HL-60 (cell line): Measurements from ENCODE around the gene SMC4.
A peak's percentile ranks its signal among the peaks of the same experiment; 100 is the strongest.

Experiments used
- DNase-seq, 2 experiments: peaks; one replicate each; pipeline ENCODE4 v3.0.0-alpha.2; 2010 to 2020; ENCODE audit warnings: low read depth in 1 of 2, low spot score in 1 of 2
- H3K27ac ChIP-seq: fragments of 250-450 bp; sonication (Bioruptor Pico); replicated peaks from 2 replicates; pipeline ENCODE4 v1.5.1; 2020; ENCODE audit warnings: mild to moderate bottlenecking, moderate library complexity
- H3K27me3 ChIP-seq: fragments of 250-450 bp; sonication (Bioruptor Pico); 2 replicates; pipeline ENCODE4 v1.5.1; 2021; ENCODE audit warnings: mild to moderate bottlenecking, moderate library complexity; ENCODE audit not compliant: insufficient read depth, poor library complexity, severe bottlenecking
- H3K4me3 ChIP-seq: replicated peaks from 2 replicates; pipeline ENCODE4 v1.5.1; 2011; ENCODE audit warnings: mild to moderate bottlenecking, control low read depth, low read length; ENCODE audit not compliant: insufficient read depth
- CTCF ChIP-seq: IDR thresholded peaks from one replicate; pipeline ENCODE4 v1.5.1; 2011; ENCODE audit warnings: low read length, control low read depth, inconsistent platforms; ENCODE audit not compliant: insufficient read depth
- GABPA ChIP-seq: IDR thresholded peaks from 2 replicates; pipeline ENCODE4 v1.6.1; 2012; ENCODE audit warnings: low read depth
- POLR2AphosphoS5 ChIP-seq: IDR thresholded peaks from 2 replicates; pipeline ENCODE4 v1.6.1; 2012; ENCODE audit warnings: low read depth
- REST ChIP-seq: IDR thresholded peaks from 2 replicates; pipeline ENCODE4 v1.6.1; 2012; ENCODE audit warnings: low read depth; ENCODE audit not compliant: insufficient replicate concordance
- SPI1 ChIP-seq: IDR thresholded peaks from 2 replicates; pipeline ENCODE4 v1.6.1; 2012; ENCODE audit warnings: low read depth, mild to moderate bottlenecking, borderline replicate concordance

The SMC4 gene

GRCh38 chr3:160413613-160414248, 14.3 kb downstream of the SMC4 start:
- Histone ChIP-seq H3K27ac (no peak overlapping the region), H3K4me3 (no peak overlapping the region), H3K27me3 (no peaks in the 10 kb centered on the region)
- DNase-seq: peak; percentile 59 to 68
- TF ChIP-seq CTCF (peak; percentile 50), SPI1 (peak; percentile 34; the same call in 1 of the 2 replicates), GABPA (no peak), REST (no peak), POLR2AphosphoS5 (no peak)

- DNase-seq: no peak
- Histone ChIP-seq H3K27me3 (no peaks in the 10 kb centered on the region), H3K4me3 (no peak overlapping the region), H3K27ac (no peak overlapping the region)
- no peak for TF ChIP-seq REST
- TF ChIP-seq GABPA: no peak
- no peak for TF ChIP-seq CTCF
- TF ChIP-seq POLR2AphosphoS5: no peak
- TF ChIP-seq SPI1: no peak
Measured at GRCh38 chr3:160417311-160417710, 17.9 kb downstream of the SMC4 start.

- H3K27me3 ChIP-seq: no peaks in the 10 kb centered on the region
- H3K4me3 ChIP-seq: no peak overlapping the region
- TF ChIP-seq CTCF: no peak
- peak; percentile 46 for TF ChIP-seq POLR2AphosphoS5
- H3K27ac ChIP-seq: no peak overlapping the region
- no peak for DNase-seq
Measured at GRCh38 chr3:160427832-160428424, 28.5 kb downstream of the SMC4 start.
